ENCODE measurements around the gene ZMYND8.
"Not testable (repeated sequence)": the region's sequence is repeated elsewhere in the genome, so short reads cannot be mapped to it uniquely, and the experiment has no call there.

Gene ZMYND8

DNA sequence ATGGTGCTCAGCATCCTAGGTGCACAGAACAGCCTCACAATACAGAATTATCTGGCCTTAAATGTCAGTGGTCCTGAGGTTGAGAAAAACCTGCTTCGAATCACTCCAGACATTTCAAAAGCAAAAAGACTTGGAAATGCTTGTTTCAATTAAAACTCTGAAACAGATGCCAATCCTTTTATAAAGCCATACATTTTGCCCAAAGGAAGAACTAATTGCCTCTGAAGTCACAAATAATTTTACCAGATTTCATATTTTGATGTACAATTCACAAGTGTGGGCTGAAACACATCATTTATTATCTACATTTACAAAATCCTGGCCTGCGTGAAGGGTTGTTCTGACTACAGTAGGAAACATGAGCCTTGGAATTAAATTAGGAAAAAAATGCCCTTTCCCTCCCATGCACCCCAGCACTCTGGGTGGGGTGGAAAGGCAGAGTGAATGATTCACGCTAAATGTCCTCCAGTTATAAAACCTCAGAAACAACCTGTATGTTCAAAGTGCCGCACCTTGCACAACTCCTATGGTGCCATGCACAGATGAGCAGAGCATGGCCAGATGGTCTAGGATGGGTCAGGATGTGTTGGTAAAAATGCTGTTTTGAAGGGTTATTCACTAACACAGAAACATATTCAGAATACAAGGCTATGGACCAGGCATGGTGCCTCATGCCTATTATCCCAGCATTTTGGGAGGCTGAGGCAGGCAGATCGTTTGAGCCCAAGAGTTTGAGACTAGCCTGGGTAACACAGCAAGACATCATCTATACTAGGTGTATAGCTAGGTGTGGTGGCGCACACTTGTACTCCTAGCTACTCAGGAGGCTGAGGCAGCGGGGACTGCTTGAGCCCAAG is 87.0 kb downstream of the ZMYND8 start:
- DNase-seq (ENCODE audit: low spot score): no peak
- in situ Hi-C loops (cut with MboI; ENCODE audit: low sequenced_read_pairs, unreplicated experiment): loop anchor here (10.0 kb wide), 1 partner anchor 95 kb away; no protein-coding TSS in a partner anchor
- TF ChIP-seq, protein P1, sequence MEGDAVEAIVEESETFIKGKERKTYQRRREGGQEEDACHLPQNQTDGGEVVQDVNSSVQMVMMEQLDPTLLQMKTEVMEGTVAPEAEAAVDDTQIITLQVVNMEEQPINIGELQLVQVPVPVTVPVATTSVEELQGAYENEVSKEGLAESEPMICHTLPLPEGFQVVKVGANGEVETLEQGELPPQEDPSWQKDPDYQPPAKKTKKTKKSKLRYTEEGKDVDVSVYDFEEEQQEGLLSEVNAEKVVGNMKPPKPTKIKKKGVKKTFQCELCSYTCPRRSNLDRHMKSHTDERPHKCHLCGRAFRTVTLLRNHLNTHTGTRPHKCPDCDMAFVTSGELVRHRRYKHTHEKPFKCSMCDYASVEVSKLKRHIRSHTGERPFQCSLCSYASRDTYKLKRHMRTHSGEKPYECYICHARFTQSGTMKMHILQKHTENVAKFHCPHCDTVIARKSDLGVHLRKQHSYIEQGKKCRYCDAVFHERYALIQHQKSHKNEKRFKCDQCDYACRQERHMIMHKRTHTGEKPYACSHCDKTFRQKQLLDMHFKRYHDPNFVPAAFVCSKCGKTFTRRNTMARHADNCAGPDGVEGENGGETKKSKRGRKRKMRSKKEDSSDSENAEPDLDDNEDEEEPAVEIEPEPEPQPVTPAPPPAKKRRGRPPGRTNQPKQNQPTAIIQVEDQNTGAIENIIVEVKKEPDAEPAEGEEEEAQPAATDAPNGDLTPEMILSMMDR (IDR thresholded peaks at IDR 0.05; ENCODE audit: borderline replicate concordance, control extremely low read depth, extremely low read depth, insufficient read depth, missing control alignments): no peak

- TF ChIP-seq, protein P1 (IDR thresholded peaks at IDR 0.05; ENCODE audit: borderline replicate concordance, control extremely low read depth, extremely low read depth, insufficient read depth, missing control alignments): no peak
- no peak for DNase-seq (ENCODE audit: low spot score)
- in situ Hi-C loops (cut with MboI; ENCODE audit: low sequenced_read_pairs, unreplicated experiment): no loop called here
These were observed 88.9 kb downstream of the ZMYND8 start for GRCh38 chr20:47267621-47268020.

DNA sequence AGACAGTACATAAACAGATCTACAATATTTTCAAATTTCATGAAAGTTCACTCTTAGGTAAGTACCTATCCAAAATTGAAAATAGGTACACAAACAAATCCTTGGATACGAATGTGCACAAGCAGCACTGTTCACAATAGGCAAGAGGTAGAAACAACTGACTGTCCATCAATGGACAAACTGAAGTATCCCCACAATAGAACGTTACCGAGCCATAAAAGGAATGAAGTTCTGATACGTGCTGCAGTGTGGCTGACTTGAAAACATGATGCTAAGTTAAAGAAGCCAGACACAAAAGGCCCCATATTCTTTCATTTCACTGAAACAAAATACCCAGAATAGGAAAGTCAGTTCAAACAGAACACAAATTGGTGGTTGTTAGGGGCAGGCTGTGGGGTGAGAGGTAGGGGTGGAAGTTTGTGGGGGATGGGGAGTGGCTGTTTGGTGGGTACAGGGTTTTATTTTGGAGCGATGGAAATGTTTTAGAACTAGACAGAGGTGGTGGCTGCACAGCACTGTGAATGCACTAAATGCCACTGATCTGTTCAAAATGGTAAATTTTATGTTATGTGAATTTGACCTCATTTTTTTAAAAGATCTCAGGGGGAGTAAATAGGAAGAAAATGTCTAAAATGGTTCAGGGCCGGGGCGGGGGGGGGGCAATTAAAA is 89.5 kb downstream of the ZMYND8 start:
- no peak for DNase-seq (ENCODE audit: low spot score)
- in situ Hi-C loops (cut with MboI; ENCODE audit: low sequenced_read_pairs, unreplicated experiment): no loop called here
- TF ChIP-seq, protein P1 (IDR thresholded peaks at IDR 0.05; ENCODE audit: borderline replicate concordance, control extremely low read depth, extremely low read depth, insufficient read depth, missing control alignments): no peak

DNA sequence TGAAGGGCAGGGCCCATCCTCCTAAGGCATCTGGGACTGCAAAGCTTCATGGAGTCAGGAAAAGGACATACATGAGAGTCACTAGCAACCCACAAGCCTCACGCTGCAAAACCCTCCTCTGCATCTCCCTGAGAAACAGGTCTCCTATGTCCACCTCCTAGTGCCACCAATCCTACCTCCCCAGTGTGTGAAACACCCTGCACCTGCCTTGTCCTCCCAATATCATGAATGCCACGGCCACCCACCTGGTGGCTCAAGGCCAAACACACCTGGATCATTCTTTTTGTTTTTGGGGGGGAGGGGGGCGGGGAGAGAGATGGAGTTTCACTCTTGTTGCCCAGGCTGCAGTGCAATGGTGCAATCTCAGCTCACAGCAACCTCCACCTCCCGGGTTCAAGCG is 90.5 kb downstream of the ZMYND8 start:
- no peak for DNase-seq (ENCODE audit: low spot score)
- TF ChIP-seq, protein P1 (IDR thresholded peaks at IDR 0.05; ENCODE audit: borderline replicate concordance, control extremely low read depth, extremely low read depth, insufficient read depth, missing control alignments): no peak
- in situ Hi-C loops (cut with MboI; ENCODE audit: low sequenced_read_pairs, unreplicated experiment): no loop called here

- in situ Hi-C loops (cut with MboI; ENCODE audit: low sequenced_read_pairs, unreplicated experiment): no loop called here
- no peak for DNase-seq (ENCODE audit: low spot score)
- TF ChIP-seq, protein P1 (IDR thresholded peaks at IDR 0.05; ENCODE audit: borderline replicate concordance, control extremely low read depth, extremely low read depth, insufficient read depth, missing control alignments): no peak
These were observed 91.3 kb downstream of the ZMYND8 start for GRCh38 chr20:47265214-47265613.

DNA sequence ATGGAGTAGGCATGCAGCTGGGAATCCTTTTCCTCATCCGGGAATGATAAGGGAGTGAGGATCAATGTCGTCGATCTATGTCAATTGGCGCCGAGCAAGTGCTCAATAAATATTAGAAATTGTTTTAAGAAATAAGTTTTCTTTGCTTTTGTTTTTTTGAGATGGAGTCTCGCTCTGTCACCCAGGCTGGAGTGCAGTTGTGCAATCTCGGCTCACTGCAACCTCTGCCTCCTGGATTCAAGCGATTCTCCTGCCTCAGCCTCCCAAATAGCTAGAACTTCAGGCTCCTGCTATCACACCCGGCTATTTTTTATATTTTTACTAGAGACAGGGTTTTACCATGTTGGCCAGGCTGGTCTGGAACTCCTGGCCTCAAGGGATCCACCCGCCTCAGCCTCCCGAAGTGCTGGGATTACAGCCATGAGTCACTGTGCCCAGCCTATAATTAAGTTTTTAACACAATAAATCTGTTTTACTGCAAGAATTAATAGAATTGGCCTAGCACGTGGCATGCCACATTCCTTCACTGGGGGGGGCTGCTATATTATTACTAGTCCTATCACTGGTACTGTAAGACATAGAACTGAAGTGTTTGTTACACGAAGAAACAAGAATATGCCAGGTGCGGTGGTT is 92.2 kb downstream of the ZMYND8 start:
- in situ Hi-C loops (cut with MboI; ENCODE audit: low sequenced_read_pairs, unreplicated experiment); DNase-seq (ENCODE audit: low spot score): not testable (repeated sequence)

All from GM13976 (cell line).